ENCODE results near the gene LRP1-AS. TPM values are rescaled to one million over a fixed set of nuclear protein-coding genes. Genes with fewer than 3 reads are reported as not detected.

Gene LRP1-AS
- polyA plus RNA-seq, 1 donor (not counting 4 experiments of a cell fraction or from before 2014, with no cell fraction given), result not detected

GRCh38 chr12:57164966-57165625, 17.7 kb upstream of the LRP1-AS start:
- H3K27ac ChIP-seq (ENCODE audit: control insufficient read depth, insufficient read depth, low read length), result peak overlapping the region; percentile 57
- no peaks in the 10 kb centered on the region for H3K79me2 ChIP-seq (ENCODE audit: control insufficient read depth, insufficient read depth, low read length)
- H3K4me1 ChIP-seq (ENCODE audit: control insufficient read depth, extremely low read depth, insufficient read depth, low read length), result peaks cover 32% of the 10 kb centered on the region
- H3K9me3 ChIP-seq (ENCODE audit: control insufficient read depth, low read depth, low read length), result no peaks in the 10 kb centered on the region
- TF ChIP-seq, protein P1, sequence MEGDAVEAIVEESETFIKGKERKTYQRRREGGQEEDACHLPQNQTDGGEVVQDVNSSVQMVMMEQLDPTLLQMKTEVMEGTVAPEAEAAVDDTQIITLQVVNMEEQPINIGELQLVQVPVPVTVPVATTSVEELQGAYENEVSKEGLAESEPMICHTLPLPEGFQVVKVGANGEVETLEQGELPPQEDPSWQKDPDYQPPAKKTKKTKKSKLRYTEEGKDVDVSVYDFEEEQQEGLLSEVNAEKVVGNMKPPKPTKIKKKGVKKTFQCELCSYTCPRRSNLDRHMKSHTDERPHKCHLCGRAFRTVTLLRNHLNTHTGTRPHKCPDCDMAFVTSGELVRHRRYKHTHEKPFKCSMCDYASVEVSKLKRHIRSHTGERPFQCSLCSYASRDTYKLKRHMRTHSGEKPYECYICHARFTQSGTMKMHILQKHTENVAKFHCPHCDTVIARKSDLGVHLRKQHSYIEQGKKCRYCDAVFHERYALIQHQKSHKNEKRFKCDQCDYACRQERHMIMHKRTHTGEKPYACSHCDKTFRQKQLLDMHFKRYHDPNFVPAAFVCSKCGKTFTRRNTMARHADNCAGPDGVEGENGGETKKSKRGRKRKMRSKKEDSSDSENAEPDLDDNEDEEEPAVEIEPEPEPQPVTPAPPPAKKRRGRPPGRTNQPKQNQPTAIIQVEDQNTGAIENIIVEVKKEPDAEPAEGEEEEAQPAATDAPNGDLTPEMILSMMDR (optimal IDR thresholded peaks at IDR 0.05 in 1 of 3, IDR thresholded peaks at IDR 0.05 in 1 of 3, conservative IDR thresholded peaks at IDR 0.05 in 1 of 3; ENCODE audit: extremely low read depth in 1 of 3, insufficient read depth in 2 of 3, low read length in 3 of 3), result no peak
- no peaks in the 10 kb centered on the region for H3K9me1 ChIP-seq (ENCODE audit: control insufficient read depth, extremely low read depth, insufficient read depth, low read length)
- FAIRE-seq (no peak), DNase-seq (ENCODE audit: low read depth, low spot score) (no peak)
- H4K20me1 ChIP-seq (ENCODE audit: control insufficient read depth, extremely low read depth, insufficient read depth, low read length), result no peaks in the 10 kb centered on the region
- no peak overlapping the region for H2AFZ ChIP-seq (ENCODE audit: control insufficient read depth, low read length)
- H3K27me3 ChIP-seq (ENCODE audit: control insufficient read depth, extremely low read depth, insufficient read depth, low read length), result no peaks in the 10 kb centered on the region
- no peak overlapping the region for H3K9ac ChIP-seq (ENCODE audit: control insufficient read depth, extremely low read depth, insufficient read depth, low read length)
- peaks cover 0 to 20% of the 10 kb centered on the region in 2 experiments for H3K36me3 ChIP-seq (ENCODE audit: control insufficient read depth in 2 of 2, extremely low read depth in 1 of 2, insufficient read depth in 2 of 2, low read length in 2 of 2)
- dilution Hi-C loops (cut with MboI; ENCODE audit: extremely low pct_ligation_motif_present, low sequenced_read_pairs), result no loop called here
- no peak overlapping the region for H3K4me3 ChIP-seq (ENCODE audit: control insufficient read depth in 2 of 3, extremely low read depth in 1 of 3, insufficient read depth in 2 of 3, low read depth in 1 of 3, low read length in 3 of 3)
- H3K4me2 ChIP-seq (ENCODE audit: control insufficient read depth, extremely low read depth, insufficient read depth, low read depth, low read length), result no peak overlapping the region

DNA sequence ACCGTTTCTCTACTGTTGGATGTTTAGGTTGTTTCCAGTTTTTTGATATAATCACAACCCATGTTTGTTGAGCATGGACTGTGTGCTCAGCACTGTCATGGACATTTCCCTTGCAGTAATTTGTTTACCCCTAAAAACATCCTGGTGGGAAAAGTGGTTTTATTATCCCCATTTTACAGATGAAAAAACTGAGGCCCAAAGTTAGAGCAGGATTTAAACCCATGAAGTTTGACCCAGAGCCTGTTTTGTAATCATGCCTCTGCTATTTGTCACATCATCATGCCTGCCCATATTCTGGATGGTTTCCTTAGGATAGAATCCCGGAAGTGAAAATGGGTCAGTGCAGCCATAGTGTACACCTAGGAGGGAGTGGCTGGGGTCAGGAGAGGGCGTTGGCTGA, 17.0 kb upstream of the LRP1-AS start:
- no peaks in the 10 kb centered on the region for H3K27me3 ChIP-seq (ENCODE audit: control insufficient read depth, extremely low read depth, insufficient read depth, low read length)
- no peaks in the 10 kb centered on the region for H4K20me1 ChIP-seq (ENCODE audit: control insufficient read depth, extremely low read depth, insufficient read depth, low read length)
- no peak overlapping the region for H3K9ac ChIP-seq (ENCODE audit: control insufficient read depth, extremely low read depth, insufficient read depth, low read length)
- TF ChIP-seq, protein P1 (optimal IDR thresholded peaks at IDR 0.05 in 1 of 3, IDR thresholded peaks at IDR 0.05 in 1 of 3, conservative IDR thresholded peaks at IDR 0.05 in 1 of 3; ENCODE audit: extremely low read depth in 1 of 3, insufficient read depth in 2 of 3, low read length in 3 of 3), result no peak
- TF ChIP-seq EZH2 (IDR thresholded peaks at IDR 0.05; ENCODE audit: low read length), result no peak
- DNase-seq (ENCODE audit: low read depth, low spot score) (no peak), FAIRE-seq (no peak)
- H3K9me3 ChIP-seq (ENCODE audit: control insufficient read depth, low read depth, low read length), result no peaks in the 10 kb centered on the region
- no peak overlapping the region for H2AFZ ChIP-seq (ENCODE audit: control insufficient read depth, low read length)
- dilution Hi-C loops (cut with MboI; ENCODE audit: extremely low pct_ligation_motif_present, low sequenced_read_pairs), result no loop called here
- no peaks in the 10 kb centered on the region for H3K9me1 ChIP-seq (ENCODE audit: control insufficient read depth, extremely low read depth, insufficient read depth, low read length)
- H3K79me2 ChIP-seq (ENCODE audit: control insufficient read depth, insufficient read depth, low read length), result no peaks in the 10 kb centered on the region
- H3K36me3 ChIP-seq (ENCODE audit: control insufficient read depth in 2 of 2, extremely low read depth in 1 of 2, insufficient read depth in 2 of 2, low read length in 2 of 2), result peaks cover 0 to 22% of the 10 kb centered on the region in 2 experiments
- H3K27ac ChIP-seq (ENCODE audit: control insufficient read depth, insufficient read depth, low read length), result no peak overlapping the region
- H3K4me1 ChIP-seq (ENCODE audit: control insufficient read depth, extremely low read depth, insufficient read depth, low read length), result peaks cover 29% of the 10 kb centered on the region
- H3K4me2 ChIP-seq (ENCODE audit: control insufficient read depth, extremely low read depth, insufficient read depth, low read depth, low read length), result no peak overlapping the region
- no peak overlapping the region for H3K4me3 ChIP-seq (ENCODE audit: control insufficient read depth in 2 of 3, extremely low read depth in 1 of 3, insufficient read depth in 2 of 3, low read depth in 1 of 3, low read length in 3 of 3)

Measured in keratinocyte (primary cell).